ENCODE results near the gene CARF. TPM values are rescaled to one million over a fixed set of nuclear protein-coding genes. Genes with fewer than 3 reads are reported as not detected.
"Not testable (repeated sequence)": the region's sequence is repeated elsewhere in the genome, so short reads cannot be mapped to it uniquely, and the experiment has no call there.

Gene CARF
- polyA plus RNA-seq, 3 donors, result 1.1 to 4.6 (median 2.8) TPM

DNA sequence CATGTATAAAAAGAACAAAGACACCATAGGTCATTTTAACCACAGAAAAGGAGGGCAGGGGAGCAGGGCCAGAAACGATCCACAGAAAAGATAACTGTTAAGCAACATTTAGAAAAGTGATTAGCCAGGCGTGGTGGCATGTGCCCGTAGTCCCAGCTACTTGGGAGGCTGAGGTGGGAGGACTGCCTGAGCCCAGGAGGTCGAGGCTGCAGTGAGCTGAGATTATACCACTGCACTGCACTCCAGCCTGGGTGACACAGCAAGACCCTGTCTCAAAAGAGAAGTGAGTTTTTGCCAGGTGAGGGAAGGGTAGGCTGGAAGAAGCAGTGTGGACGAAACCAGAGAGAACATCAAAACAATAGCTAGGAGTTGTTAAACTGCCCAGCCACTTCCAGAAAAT lies 3.9 kb upstream of the CARF start:
- peaks cover 32% of the 10 kb centered on the region for H3K4me1 Mint-ChIP-seq
- H3K27me3 ChIP-seq (ENCODE audit: control insufficient read depth in 2 of 2, insufficient read depth in 2 of 2, low read length in 2 of 2), result no peaks in the 10 kb centered on the region
- H3K27me3 Mint-ChIP-seq (ENCODE audit: low read depth in 3 of 3), result no peaks in the 10 kb centered on the region
- no peak overlapping the region for H2AFZ ChIP-seq (ENCODE audit: insufficient read depth, low read depth, low read length, poor library complexity, severe bottlenecking)
- H3K4me3 Mint-ChIP-seq, result no peak overlapping the region
- H3K27ac ChIP-seq (ENCODE audit: low read depth in 1 of 2, low read length in 2 of 2), result no peak overlapping the region
- no peaks in the 10 kb centered on the region for H4K20me1 ChIP-seq (ENCODE audit: insufficient read depth, low read length)
- peaks cover 0 to 7% (median 0%) of the 10 kb centered on the region in 7 donors for H3K9me3 Mint-ChIP-seq
- intact Hi-C loops (cut with micrococcal nuclease), result no loop called here
- H3K4me3 ChIP-seq (replicated peaks in 1 of 3; ENCODE audit: low read depth in 2 of 3, low read length in 3 of 3), result no peak overlapping the region
- peaks cover 19 to 22% of the 10 kb centered on the region in 2 donors for H3K4me1 ChIP-seq (ENCODE audit: control insufficient read depth in 1 of 2, insufficient read depth in 2 of 2, low read length in 2 of 2)
- TF ChIP-seq, protein P1, sequence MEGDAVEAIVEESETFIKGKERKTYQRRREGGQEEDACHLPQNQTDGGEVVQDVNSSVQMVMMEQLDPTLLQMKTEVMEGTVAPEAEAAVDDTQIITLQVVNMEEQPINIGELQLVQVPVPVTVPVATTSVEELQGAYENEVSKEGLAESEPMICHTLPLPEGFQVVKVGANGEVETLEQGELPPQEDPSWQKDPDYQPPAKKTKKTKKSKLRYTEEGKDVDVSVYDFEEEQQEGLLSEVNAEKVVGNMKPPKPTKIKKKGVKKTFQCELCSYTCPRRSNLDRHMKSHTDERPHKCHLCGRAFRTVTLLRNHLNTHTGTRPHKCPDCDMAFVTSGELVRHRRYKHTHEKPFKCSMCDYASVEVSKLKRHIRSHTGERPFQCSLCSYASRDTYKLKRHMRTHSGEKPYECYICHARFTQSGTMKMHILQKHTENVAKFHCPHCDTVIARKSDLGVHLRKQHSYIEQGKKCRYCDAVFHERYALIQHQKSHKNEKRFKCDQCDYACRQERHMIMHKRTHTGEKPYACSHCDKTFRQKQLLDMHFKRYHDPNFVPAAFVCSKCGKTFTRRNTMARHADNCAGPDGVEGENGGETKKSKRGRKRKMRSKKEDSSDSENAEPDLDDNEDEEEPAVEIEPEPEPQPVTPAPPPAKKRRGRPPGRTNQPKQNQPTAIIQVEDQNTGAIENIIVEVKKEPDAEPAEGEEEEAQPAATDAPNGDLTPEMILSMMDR (IDR thresholded peaks at IDR 0.05), result no peak
- DNase-seq, result no peak
- H3K79me2 ChIP-seq (ENCODE audit: insufficient read depth, low read length), result peaks cover 44% of the 10 kb centered on the region
- H3K27ac Mint-ChIP-seq, result peak overlapping the region in 2 of 7 donors; percentile 62 to 77
- H3K36me3 ChIP-seq (replicated peaks in 1 of 2; ENCODE audit: control insufficient read depth in 1 of 2, insufficient read depth in 2 of 2, low read length in 2 of 2), result peaks cover 2 to 18% of the 10 kb centered on the region in 2 donors
- H3K4me2 ChIP-seq (replicated peaks; ENCODE audit: extremely low read depth, low read length, poor library complexity, severe bottlenecking), result no peak overlapping the region
- H3K9me3 ChIP-seq (replicated peaks in 1 of 2; ENCODE audit: control insufficient read depth in 1 of 2, insufficient read depth in 1 of 2, low read length in 2 of 2), result no peaks in the 10 kb centered on the region
- H3K9ac ChIP-seq (ENCODE audit: insufficient read depth, low read length, poor library complexity, severe bottlenecking), result no peak overlapping the region
- peaks cover 22 to 24% of the 10 kb centered on the region in 2 donors for H3K36me3 Mint-ChIP-seq
- WGBS (ENCODE audit: insufficient coverage), result 89% methylated on average over 4 of the region's 5 CpGs

DNA sequence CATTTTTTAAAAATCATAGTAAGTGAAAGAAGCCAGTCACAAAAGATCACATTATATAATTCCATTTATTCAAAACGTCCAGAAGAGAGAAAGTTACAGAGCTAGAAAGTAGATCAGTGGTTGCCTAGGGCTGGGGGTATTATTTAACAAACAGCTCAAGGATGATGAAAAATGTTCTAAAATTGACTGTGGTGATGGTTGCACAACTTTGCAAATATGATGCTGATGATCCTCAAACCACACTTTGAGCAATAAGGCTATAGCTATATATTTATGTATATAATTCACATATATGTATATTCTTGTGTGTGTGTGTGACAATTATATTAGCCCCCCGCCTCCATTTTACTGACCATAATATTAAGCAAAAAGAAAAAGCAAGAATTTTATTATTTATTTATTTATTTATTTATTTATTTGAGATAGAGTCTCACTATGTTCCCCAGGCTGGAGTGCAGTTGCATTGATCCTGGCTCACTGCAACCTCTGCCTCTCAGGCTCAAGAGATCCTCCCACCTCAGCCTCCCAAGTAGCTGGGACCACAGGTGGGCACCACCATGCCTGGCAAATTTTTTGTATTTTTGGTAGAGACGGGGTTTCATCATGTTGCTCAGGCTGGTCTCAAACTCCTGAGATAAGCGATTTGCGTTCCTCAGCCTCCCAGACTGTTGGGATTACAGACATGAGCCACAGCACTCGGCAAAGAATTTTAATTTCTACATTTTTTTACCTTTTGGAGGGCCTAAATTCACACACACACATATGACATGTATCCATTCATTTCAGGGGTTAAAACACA lies 2.5 kb upstream of the CARF start:
- peaks cover 15 to 17% of the 10 kb centered on the region in 2 donors for H3K36me3 Mint-ChIP-seq
- no peak overlapping the region for H2AFZ ChIP-seq (ENCODE audit: insufficient read depth, low read depth, low read length, poor library complexity, severe bottlenecking)
- H3K9me3 ChIP-seq (replicated peaks in 1 of 2; ENCODE audit: control insufficient read depth in 1 of 2, insufficient read depth in 1 of 2, low read length in 2 of 2), result no peaks in the 10 kb centered on the region
- intact Hi-C loops (cut with micrococcal nuclease), result loop anchor here (2.0 to 5.0 kb wide), 4 partner anchors 43 to 329 kb away; partner anchors contain the start of genes CYP20A1 (in 2 of the 2) and NBEAL1 (in 1 of the 2)
- peaks cover 2 to 18% of the 10 kb centered on the region in 2 donors for H3K36me3 ChIP-seq (replicated peaks in 1 of 2; ENCODE audit: control insufficient read depth in 1 of 2, insufficient read depth in 2 of 2, low read length in 2 of 2)
- peaks cover 44% of the 10 kb centered on the region for H3K79me2 ChIP-seq (ENCODE audit: insufficient read depth, low read length)
- H3K4me1 Mint-ChIP-seq, result peaks cover 32% of the 10 kb centered on the region
- TF ChIP-seq, protein P1 (IDR thresholded peaks at IDR 0.05), result no peak
- H3K4me3 ChIP-seq (replicated peaks in 1 of 3; ENCODE audit: low read depth in 2 of 3, low read length in 3 of 3), result no peak overlapping the region
- no peak overlapping the region for H3K4me3 Mint-ChIP-seq
- H3K27me3 Mint-ChIP-seq (ENCODE audit: low read depth in 3 of 3), result no peaks in the 10 kb centered on the region
- H3K4me1 ChIP-seq (ENCODE audit: control insufficient read depth in 1 of 2, insufficient read depth in 2 of 2, low read length in 2 of 2), result peaks cover 19 to 22% of the 10 kb centered on the region in 2 donors
- H3K27me3 ChIP-seq (ENCODE audit: control insufficient read depth in 2 of 2, insufficient read depth in 2 of 2, low read length in 2 of 2), result no peaks in the 10 kb centered on the region
- H3K27ac Mint-ChIP-seq, result peak overlapping the region in 4 of 7 donors; percentile 45 to 81 (median 78)
- H3K4me2 ChIP-seq (replicated peaks; ENCODE audit: extremely low read depth, low read length, poor library complexity, severe bottlenecking), result no peak overlapping the region
- H3K9ac ChIP-seq (ENCODE audit: insufficient read depth, low read length, poor library complexity, severe bottlenecking), result no peak overlapping the region
- no peaks in the 10 kb centered on the region for H4K20me1 ChIP-seq (ENCODE audit: insufficient read depth, low read length)
- no peak overlapping the region for H3K27ac ChIP-seq (ENCODE audit: low read depth in 1 of 2, low read length in 2 of 2)
- WGBS (ENCODE audit: insufficient coverage), result 92% methylated on average over 4 of the region's 6 CpGs
- no peak for DNase-seq
- peaks cover 0 to 4% (median 0%) of the 10 kb centered on the region in 7 donors for H3K9me3 Mint-ChIP-seq

DNA sequence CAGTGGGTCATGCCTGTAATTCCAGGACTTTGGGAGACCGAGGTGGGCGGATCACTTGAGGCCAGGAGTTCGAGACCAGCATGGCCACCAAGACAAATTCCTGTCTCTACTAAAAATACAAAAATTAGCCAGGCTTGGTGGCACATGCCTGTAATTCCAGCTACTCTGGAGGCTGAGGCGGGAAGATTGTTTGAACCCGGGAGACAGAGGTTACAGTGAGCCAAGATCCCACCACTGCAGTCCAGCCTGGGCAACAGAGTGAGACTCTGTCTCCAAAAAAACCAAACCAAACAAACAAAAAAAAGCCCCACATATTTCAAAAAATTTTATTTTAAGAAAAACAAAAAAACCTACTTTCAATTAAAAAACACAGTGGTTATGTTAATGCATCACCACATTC lies 1.8 kb upstream of the CARF start:
- H4K20me1 ChIP-seq (ENCODE audit: insufficient read depth, low read length); H3K27ac ChIP-seq (ENCODE audit: low read depth in 1 of 2, low read length in 2 of 2); H2AFZ ChIP-seq (ENCODE audit: insufficient read depth, low read depth, low read length, poor library complexity, severe bottlenecking); H3K9me3 ChIP-seq (replicated peaks in 1 of 2; ENCODE audit: control insufficient read depth in 1 of 2, insufficient read depth in 1 of 2, low read length in 2 of 2); H3K9ac ChIP-seq (ENCODE audit: insufficient read depth, low read length, poor library complexity, severe bottlenecking); H3K27me3 Mint-ChIP-seq (ENCODE audit: low read depth in 3 of 3); H3K9me3 Mint-ChIP-seq; H3K4me3 ChIP-seq (replicated peaks in 1 of 3; ENCODE audit: low read depth in 2 of 3, low read length in 3 of 3); H3K27me3 ChIP-seq (ENCODE audit: control insufficient read depth in 2 of 2, insufficient read depth in 2 of 2, low read length in 2 of 2); H3K4me3 Mint-ChIP-seq; DNase-seq: not testable (repeated sequence)
- Histone ChIP-seq H3K4me2 (replicated peaks; ENCODE audit: extremely low read depth, low read length, poor library complexity, severe bottlenecking) (peak overlapping the region; percentile 90), H3K36me3 (replicated peaks in 1 of 2; ENCODE audit: control insufficient read depth in 1 of 2, insufficient read depth in 2 of 2, low read length in 2 of 2) (peaks cover 2 to 14% of the 10 kb centered on the region in 2 donors), H3K4me1 (ENCODE audit: control insufficient read depth in 1 of 2, insufficient read depth in 2 of 2, low read length in 2 of 2) (peaks cover 19 to 22% of the 10 kb centered on the region in 2 donors), H3K79me2 (ENCODE audit: insufficient read depth, low read length) (peaks cover 44% of the 10 kb centered on the region)
- H3K36me3 Mint-ChIP-seq, result peaks cover 11 to 14% of the 10 kb centered on the region in 2 donors
- peaks cover 32% of the 10 kb centered on the region for H3K4me1 Mint-ChIP-seq
- WGBS (ENCODE audit: insufficient coverage), result 100% methylated on average over 5 of the region's 5 CpGs
- intact Hi-C loops (cut with micrococcal nuclease), result loop anchor here (2.0 to 5.0 kb wide), 4 partner anchors 42 to 329 kb away; partner anchors contain the start of genes CYP20A1 (in 2 of the 2) and NBEAL1 (in 1 of the 2)
- peak overlapping the region in 1 of 7 donors; percentile 80 for H3K27ac Mint-ChIP-seq

Data from CD14-positive monocyte (primary cell).